GM21576 (cell line): ENCODE measurements around the gene SCAF8.
"Not testable (repeated sequence)": the region's sequence is repeated elsewhere in the genome, so short reads cannot be mapped to it uniquely, and the experiment has no call there.

Source experiments
- ATAC-seq: cut with Tn5 transposase; IDR thresholded peaks from one replicate; pipeline ENCODE4 v1.9.1; 2021; ENCODE audit warnings: mild to moderate bottlenecking, moderate library complexity; ENCODE audit not compliant: unreplicated experiment

The SCAF8 gene

GRCh38 chr6:154733626-154734382 lies 588 bp downstream of the SCAF8 start:
- ATAC-seq = peak; percentile 78

GRCh38 chr6:154736618-154737259 lies 3.5 kb downstream of the SCAF8 start:
- ATAC-seq = no peak

- ATAC-seq = no peak
Measured at GRCh38 chr6:154737424-154737823, 4.2 kb downstream of the SCAF8 start.

GRCh38 chr6:154738551-154738961 lies 5.3 kb downstream of the SCAF8 start:
- ATAC-seq = no peak

- no peak for ATAC-seq
Measured at GRCh38 chr6:154740658-154741057, 7.4 kb downstream of the SCAF8 start.

GRCh38 chr6:154742891-154743290 lies 9.7 kb downstream of the SCAF8 start:
- no peak for ATAC-seq

- not testable (repeated sequence) for ATAC-seq
Measured at GRCh38 chr6:154744029-154744745, 11.0 kb downstream of the SCAF8 start.

- no peak for ATAC-seq
Measured at GRCh38 chr6:154745243-154745642, 12.0 kb downstream of the SCAF8 start.

- no peak for ATAC-seq
Measured at GRCh38 chr6:154749341-154749740, 16.1 kb downstream of the SCAF8 start.

GRCh38 chr6:154751011-154751800 lies 18.0 kb downstream of the SCAF8 start:
- ATAC-seq = no peak

- no peak for ATAC-seq
Measured at GRCh38 chr6:154752022-154752421, 18.8 kb downstream of the SCAF8 start.

GRCh38 chr6:154754152-154754551 lies 20.9 kb downstream of the SCAF8 start:
- no peak for ATAC-seq

GRCh38 chr6:154757352-154758050 lies 24.3 kb downstream of the SCAF8 start:
- no peak for ATAC-seq

- no peak for ATAC-seq
Measured at GRCh38 chr6:154758125-154758524, 24.9 kb downstream of the SCAF8 start.

- ATAC-seq = no peak
Measured at GRCh38 chr6:154763650-154764049, 30.4 kb downstream of the SCAF8 start.

- no peak for ATAC-seq
Measured at GRCh38 chr6:154765273-154765672, 32.1 kb downstream of the SCAF8 start.

- no peak for ATAC-seq
Measured at GRCh38 chr6:154766288-154766687, 33.1 kb downstream of the SCAF8 start.

- no peak for ATAC-seq
Measured at GRCh38 chr6:154767003-154767723, 33.9 kb downstream of the SCAF8 start.

GRCh38 chr6:154768280-154768679 lies 35.1 kb downstream of the SCAF8 start:
- ATAC-seq = no peak

GRCh38 chr6:154773610-154774089 lies 40.4 kb downstream of the SCAF8 start:
- peak; percentile 92 for ATAC-seq
